Hepatic stellate cell (primary cell): Measurements from ENCODE around the gene PRKACA.

Source experiments
- DNase-seq: peaks from one replicate; pipeline ENCODE4 v3.0.0; 2011; ENCODE audit warnings: low spot score

The PRKACA gene

GRCh38 chr19:14116525-14116917, 1.0 kb downstream of the PRKACA start:
- no peak for DNase-seq

GRCh38 chr19:14115756-14116155, 1.8 kb downstream of the PRKACA start:
- DNase-seq, result no peak

GRCh38 chr19:14114854-14115253, 2.7 kb downstream of the PRKACA start:
- DNase-seq, result peak; percentile 54

GRCh38 chr19:14114439-14114838, 3.1 kb downstream of the PRKACA start:
- no peak for DNase-seq

- DNase-seq, result no peak
Measured at GRCh38 chr19:14113762-14114414, 3.7 kb downstream of the PRKACA start.

GRCh38 chr19:14112809-14113385, 4.7 kb downstream of the PRKACA start:
- peak; percentile 63 for DNase-seq

- peak; percentile 62 for DNase-seq
Measured at GRCh38 chr19:14112051-14112808, 5.3 kb downstream of the PRKACA start.

GRCh38 chr19:14111486-14111885, 6.1 kb downstream of the PRKACA start:
- DNase-seq, result no peak

- no peak for DNase-seq
Measured at GRCh38 chr19:14110650-14111049, 6.9 kb downstream of the PRKACA start.

GRCh38 chr19:14107581-14108461, 9.7 kb downstream of the PRKACA start:
- DNase-seq, result peak; percentile 54

- DNase-seq, result no peak
Measured at GRCh38 chr19:14106840-14107239, 10.7 kb downstream of the PRKACA start.

GRCh38 chr19:14105680-14106079, 11.9 kb downstream of the PRKACA start:
- DNase-seq, result no peak

GRCh38 chr19:14103310-14103709, 14.3 kb downstream of the PRKACA start:
- DNase-seq, result no peak

- DNase-seq, result no peak
Measured at GRCh38 chr19:14102756-14103155, 14.8 kb downstream of the PRKACA start.

- DNase-seq, result no peak
Measured at GRCh38 chr19:14102102-14102696, 15.4 kb downstream of the PRKACA start.

- DNase-seq, result no peak
Measured at GRCh38 chr19:14101003-14101545, 16.5 kb downstream of the PRKACA start.

GRCh38 chr19:14097532-14098151, 19.9 kb downstream of the PRKACA start:
- no peak for DNase-seq

GRCh38 chr19:14096272-14096992, 21.1 kb downstream of the PRKACA start:
- DNase-seq, result no peak

- DNase-seq, result no peak
Measured at GRCh38 chr19:14094854-14095253, 22.7 kb downstream of the PRKACA start.

- DNase-seq, result no peak
Measured at GRCh38 chr19:14093117-14093823, 24.3 kb downstream of the PRKACA start.
